ENCODE results near the gene IGLL5. TPM values are rescaled to one million over a fixed set of nuclear protein-coding genes. Genes with fewer than 3 reads are reported as not detected.
A peak's percentile ranks its signal among the peaks of the same experiment; 100 is the strongest.

The IGLL5 gene
- total RNA-seq, 4 donors from 2014 or later, result 1.1 to 35.5 (median 6.0) TPM; not detected in 1

DNA sequence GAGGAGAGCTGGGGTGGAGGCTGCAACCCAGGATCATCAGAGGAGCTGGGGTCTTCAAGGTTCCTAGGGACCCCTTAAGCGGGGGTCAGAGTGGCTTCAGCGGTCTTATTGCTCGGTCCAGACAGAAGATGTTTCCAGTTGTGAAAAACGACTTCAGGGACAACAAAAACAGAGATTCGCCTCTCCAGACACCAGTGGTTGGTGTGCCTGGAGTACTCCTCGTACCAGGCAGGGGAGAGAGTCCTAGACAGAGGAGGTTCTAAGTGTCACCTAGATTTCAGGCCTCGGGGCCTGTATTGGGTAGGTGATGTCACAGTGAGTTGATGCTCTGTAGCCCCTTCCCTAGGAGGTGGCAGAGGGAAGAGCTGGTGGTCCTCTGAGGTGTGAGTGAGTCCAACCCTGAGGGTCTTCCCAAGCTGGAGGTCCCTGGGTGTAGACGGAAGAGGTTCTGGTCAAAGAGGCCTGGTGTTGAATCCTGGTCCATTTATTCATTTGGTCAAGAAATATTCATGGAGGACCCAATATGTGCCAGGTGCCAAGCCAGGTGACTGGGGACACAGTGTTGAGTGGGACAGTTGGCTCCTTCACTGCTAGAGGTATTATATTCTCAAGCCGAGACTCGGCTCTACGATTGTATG, 4.4 kb upstream of the IGLL5 start:
- Histone ChIP-seq H3K27me3 (no peaks in the 10 kb centered on the region), H3K9me3 (no peaks in the 10 kb centered on the region), H3K4me3 (no peak overlapping the region), H3K36me3 (no peaks in the 10 kb centered on the region), H3K27ac (no peak overlapping the region), H3K4me1 (peaks cover 0 to 11% (median 0%) of the 10 kb centered on the region in 4 donors)
- no peak for DNase-seq
- TF ChIP-seq, protein P1, sequence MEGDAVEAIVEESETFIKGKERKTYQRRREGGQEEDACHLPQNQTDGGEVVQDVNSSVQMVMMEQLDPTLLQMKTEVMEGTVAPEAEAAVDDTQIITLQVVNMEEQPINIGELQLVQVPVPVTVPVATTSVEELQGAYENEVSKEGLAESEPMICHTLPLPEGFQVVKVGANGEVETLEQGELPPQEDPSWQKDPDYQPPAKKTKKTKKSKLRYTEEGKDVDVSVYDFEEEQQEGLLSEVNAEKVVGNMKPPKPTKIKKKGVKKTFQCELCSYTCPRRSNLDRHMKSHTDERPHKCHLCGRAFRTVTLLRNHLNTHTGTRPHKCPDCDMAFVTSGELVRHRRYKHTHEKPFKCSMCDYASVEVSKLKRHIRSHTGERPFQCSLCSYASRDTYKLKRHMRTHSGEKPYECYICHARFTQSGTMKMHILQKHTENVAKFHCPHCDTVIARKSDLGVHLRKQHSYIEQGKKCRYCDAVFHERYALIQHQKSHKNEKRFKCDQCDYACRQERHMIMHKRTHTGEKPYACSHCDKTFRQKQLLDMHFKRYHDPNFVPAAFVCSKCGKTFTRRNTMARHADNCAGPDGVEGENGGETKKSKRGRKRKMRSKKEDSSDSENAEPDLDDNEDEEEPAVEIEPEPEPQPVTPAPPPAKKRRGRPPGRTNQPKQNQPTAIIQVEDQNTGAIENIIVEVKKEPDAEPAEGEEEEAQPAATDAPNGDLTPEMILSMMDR (IDR thresholded peaks at IDR 0.05), result no peak
- no peak for TF ChIP-seq POLR2A (IDR thresholded peaks at IDR 0.05)

DNA sequence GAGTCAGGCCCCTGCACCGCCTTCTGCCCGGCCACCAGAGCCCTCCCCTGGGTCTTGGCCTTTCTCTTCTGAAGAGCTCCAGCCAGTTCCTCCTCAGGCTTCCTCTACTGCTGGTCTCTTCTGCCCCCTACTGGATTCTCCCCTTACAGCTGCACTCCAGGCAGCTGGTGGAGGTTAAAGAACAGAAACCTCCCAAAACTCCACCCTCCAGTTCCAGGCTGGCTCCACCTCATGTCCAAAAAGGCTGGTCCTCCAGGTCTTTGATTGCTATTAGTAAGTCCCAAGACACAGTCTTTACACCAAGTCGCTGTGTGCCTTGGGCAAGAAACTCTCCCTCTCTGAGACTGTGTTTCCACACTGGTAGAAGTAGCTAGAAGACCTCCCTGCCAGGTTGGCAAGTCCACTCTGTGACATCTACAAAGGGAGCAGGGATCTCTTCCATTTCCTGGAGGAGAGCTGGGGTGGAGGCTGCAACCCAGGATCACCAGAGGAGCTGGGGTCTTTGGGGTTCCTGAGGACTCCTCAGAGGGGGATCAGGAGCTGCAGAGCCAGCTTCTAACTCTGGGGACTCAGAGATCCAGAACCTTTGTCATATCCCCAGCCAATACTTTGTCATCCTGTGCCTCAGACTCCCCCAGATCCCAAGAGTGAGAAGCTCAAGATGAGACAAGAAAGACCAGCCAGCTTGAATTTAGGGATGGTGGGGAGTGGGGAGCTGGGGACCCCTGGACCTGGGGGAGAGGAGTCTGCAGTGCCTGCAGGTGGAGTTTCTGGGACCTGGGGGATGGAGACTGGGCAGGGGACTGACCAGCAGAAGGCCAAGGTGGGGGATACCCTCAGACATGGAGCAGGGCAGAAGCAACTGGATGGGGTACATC, 3.4 kb upstream of the IGLL5 start:
- Histone ChIP-seq H3K27ac (no peak overlapping the region), H3K9me3 (no peaks in the 10 kb centered on the region), H3K27me3 (no peaks in the 10 kb centered on the region), H3K4me1 (peaks cover 0 to 11% (median 0%) of the 10 kb centered on the region in 4 donors), H3K36me3 (no peaks in the 10 kb centered on the region), H3K4me3 (no peak overlapping the region)
- peak in 2 of 3 donors; percentile 75 to 89 for DNase-seq
- TF ChIP-seq POLR2A (IDR thresholded peaks at IDR 0.05), result no peak
- TF ChIP-seq, protein P1 (IDR thresholded peaks at IDR 0.05), result peak; percentile 59 to 81 (median 72)

DNA sequence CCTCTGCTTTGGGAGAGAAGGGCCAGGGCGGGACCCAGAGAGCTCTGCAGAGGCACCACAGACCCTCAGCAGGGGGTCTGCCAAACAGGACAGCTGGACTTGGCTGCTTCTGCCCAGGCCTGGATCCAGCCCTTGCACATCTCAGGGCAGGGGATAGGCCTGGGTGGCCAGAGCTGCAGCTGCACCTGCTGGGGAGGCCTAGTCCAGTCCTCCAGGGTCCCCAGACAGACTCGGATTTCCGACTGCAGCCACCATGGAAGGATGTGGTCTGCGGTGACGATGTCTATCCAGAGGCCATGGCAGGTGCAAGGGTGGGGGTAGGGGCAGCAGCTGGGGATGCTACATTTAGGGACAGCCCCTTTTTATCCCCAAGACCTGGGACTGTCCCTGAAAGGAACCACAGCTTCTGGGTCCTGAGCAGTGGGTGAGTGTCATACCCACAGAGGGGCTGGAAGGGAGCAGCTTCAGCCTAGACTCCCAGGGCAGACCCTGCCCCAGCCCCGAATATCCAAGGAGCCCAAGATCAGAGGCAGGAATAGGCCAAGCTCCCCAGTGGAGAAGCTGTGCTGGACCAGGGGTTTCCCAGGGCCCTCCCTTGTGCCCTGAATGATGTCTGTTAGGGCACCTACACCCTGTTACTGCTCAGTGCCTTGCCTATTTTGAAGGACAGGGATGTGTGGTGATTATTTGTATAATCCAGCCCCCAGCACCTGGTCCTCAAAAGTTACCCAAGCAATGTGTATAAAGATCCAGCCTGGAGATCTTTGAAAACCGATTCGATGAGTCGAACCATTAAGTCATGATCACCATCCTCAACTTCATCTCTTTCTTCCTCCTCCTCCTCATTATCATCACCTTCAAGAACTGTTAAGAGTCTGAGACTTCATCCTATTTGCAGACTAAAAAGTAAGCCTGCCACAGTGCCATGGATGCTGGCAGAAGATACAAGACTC, 2.5 kb upstream of the IGLL5 start:
- TF ChIP-seq, protein P1 (IDR thresholded peaks at IDR 0.05), result no peak
- no peak for TF ChIP-seq POLR2A (IDR thresholded peaks at IDR 0.05)
- H3K27me3 ChIP-seq, result no peaks in the 10 kb centered on the region
- H3K4me1 ChIP-seq, result peaks cover 0 to 11% (median 0%) of the 10 kb centered on the region in 4 donors
- H3K36me3 ChIP-seq, result no peaks in the 10 kb centered on the region
- H3K9me3 ChIP-seq, result no peaks in the 10 kb centered on the region
- H3K4me3 ChIP-seq, result no peak overlapping the region
- peak in 2 of 3 donors; percentile 93 to 95 for DNase-seq
- peak overlapping the region in 1 of 4 donors; percentile 27 for H3K27ac ChIP-seq

DNA sequence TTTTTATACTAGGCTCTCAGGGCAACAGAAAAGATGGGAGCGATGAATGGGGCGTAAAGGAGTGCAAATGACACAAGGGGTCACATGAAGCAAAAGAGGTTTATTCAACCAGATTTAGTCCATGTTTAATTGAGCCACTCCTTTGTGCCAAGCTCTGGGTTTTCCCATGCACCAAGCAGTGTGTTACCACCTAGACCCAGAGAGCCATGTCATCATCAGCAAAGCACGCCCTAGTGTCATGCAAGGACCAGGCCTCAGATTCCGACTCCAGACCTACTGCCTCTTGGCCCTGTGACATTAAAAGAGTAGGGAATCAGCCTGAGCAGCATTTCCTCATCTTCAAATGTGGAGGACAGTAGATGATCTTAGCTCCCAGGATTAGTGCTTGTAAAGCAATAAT, 1.1 kb upstream of the IGLL5 start:
- DNase-seq, result no peak
- H3K27ac ChIP-seq, result no peak overlapping the region
- no peaks in the 10 kb centered on the region for H3K27me3 ChIP-seq
- H3K9me3 ChIP-seq, result no peaks in the 10 kb centered on the region
- TF ChIP-seq, protein P1 (IDR thresholded peaks at IDR 0.05), result no peak
- TF ChIP-seq POLR2A (IDR thresholded peaks at IDR 0.05), result no peak
- H3K4me3 ChIP-seq, result no peak overlapping the region
- no peaks in the 10 kb centered on the region for H3K36me3 ChIP-seq
- H3K4me1 ChIP-seq, result peaks cover 0 to 11% (median 0%) of the 10 kb centered on the region in 4 donors

Measured in Peyer's patch (tissue), 4 donors.